A549 (cell line): ENCODE results near the gene MAGI2. TPM values are rescaled to one million over a fixed set of nuclear protein-coding genes. Genes with fewer than 3 reads are reported as not detected.

Experiments used
- ATAC-seq, 2 experiments: fragments of 200-7000 bp in 1 of 2; fragments of >200 bp in 1 of 2; cut with Nextera tagmentation in 1 of 2; cut with Tn5 transposase in 1 of 2; 3 replicates each; pipeline versions ENCODE4 v1.8.0 to v1.9.1; 2018 to 2020; ENCODE audit warnings: mild to moderate bottlenecking in 1 of 2, moderate library complexity in 1 of 2
- CTCF ChIA-PET: fragments of 300-600 bp; sonication (Branson Sonifier 250); formaldehyde crosslinking; extraction: SDS; loops from one replicate; lab custom pipeline; 2021; ENCODE audit warnings: antibody characterized with exemption, inconsistent platforms; lab: Yijun Ruan, JAX
- POLR2A ChIA-PET: fragments of 350-600 bp; formaldehyde crosslinking; extraction: SDS; loops from one replicate; lab custom pipeline; 2021; ENCODE audit warnings: antibody characterized with exemption, inconsistent platforms; lab: Yijun Ruan, JAX
- DNase-seq, 2 experiments: peaks; one replicate each; pipeline versions ENCODE4 v3.0.0 to v3.0.0-alpha.2; 2011 to 2016; ENCODE audit warnings: low read depth in 1 of 2, low spot score in 1 of 2
- FAIRE-seq: peaks from 2 replicates; lab custom pipeline; 2011; peaks lifted over from hg19 to GRCh38; lab: Jason Lieb, UNC
- H3K27ac ChIP-seq, 2 experiments: fragments of >200 bp; sonication (Bioruptor Twin); formaldehyde crosslinking; 3 replicates each; pipeline ENCODE4 v1.5.1; 2016 to 2017
- H3K4me1 ChIP-seq: fragments of >200 bp; sonication (Bioruptor Twin); formaldehyde crosslinking; 3 replicates; pipeline ENCODE4 v1.6.1; 2016
- H3K4me2 ChIP-seq: fragments of >200 bp; sonication (Bioruptor Twin); formaldehyde crosslinking; 3 replicates; pipeline ENCODE4 v1.6.1; 2016
- H3K4me3 ChIP-seq: fragments of >200 bp; sonication (Bioruptor Twin); formaldehyde crosslinking; 3 replicates; pipeline ENCODE4 v1.5.1; 2016
- H3K9me3 ChIP-seq: fragments of >200 bp; sonication (Bioruptor Twin); formaldehyde crosslinking; 3 replicates; pipeline ENCODE4 v1.6.1; 2016
- CBX8 ChIP-seq: fragments of 200-600 bp; sonication (generic); IDR thresholded peaks from 2 replicates; pipeline ENCODE4 v1.6.1; 2016
- CEBPB ChIP-seq, 2 experiments: fragments of >200 bp in 1 of 2; sonication (Bioruptor Twin) in 1 of 2; formaldehyde crosslinking in 1 of 2; IDR thresholded peaks; 2 replicates each; pipeline ENCODE4 v1.6.1; 2012 to 2016
- CHD4 ChIP-seq: fragments of 200-600 bp; sonication (generic); IDR thresholded peaks from 2 replicates; pipeline ENCODE4 v1.6.1; 2016; ENCODE audit warnings: antibody characterized with exemption, mild to moderate bottlenecking, borderline replicate concordance
- EHMT2 ChIP-seq: fragments of 200-600 bp; sonication (generic); IDR thresholded peaks from 2 replicates; pipeline ENCODE4 v1.6.1; 2016; ENCODE audit warnings: antibody characterized with exemption, low read depth, mild to moderate bottlenecking, moderate library complexity
- FOSL2 ChIP-seq, 2 experiments: fragments of 450-650 bp in 1 of 2; fragments of >200 bp in 1 of 2; sonication (Bioruptor Twin) in 1 of 2; formaldehyde crosslinking; IDR thresholded peaks; 2 replicates each; pipeline versions ENCODE4 v1.5.0 to v1.6.1; 2016 to 2020; ENCODE audit warnings: mild to moderate bottlenecking in 1 of 2, moderate library complexity in 1 of 2
- HDAC2 ChIP-seq: fragments of 200-600 bp; sonication (generic); IDR thresholded peaks from 2 replicates; pipeline ENCODE4 v1.6.1; 2016
- HOXA7 ChIP-seq: fragments of 250-450 bp; sonication (Bioruptor Pico); IDR thresholded peaks from 2 replicates; pipeline ENCODE4 v1.5.0; 2020; ENCODE audit warnings: mild to moderate bottlenecking, moderate library complexity
- HOXB5 ChIP-seq: fragments of 250-450 bp; sonication (Bioruptor Pico); IDR thresholded peaks from 2 replicates; pipeline ENCODE4 v1.5.0; 2020; ENCODE audit warnings: mild to moderate bottlenecking, moderate library complexity
- JUN ChIP-seq, 2 experiments: fragments of >200 bp; sonication (Bioruptor Twin); formaldehyde crosslinking; IDR thresholded peaks; 2 replicates in 1 of 2; 3 replicates in 1 of 2; pipeline ENCODE4 v1.6.1; 2016 to 2017
- KDM5A ChIP-seq: fragments of 200-600 bp; sonication (generic); IDR thresholded peaks from 2 replicates; pipeline ENCODE4 v1.6.1; 2016; ENCODE audit warnings: antibody characterized with exemption, mild to moderate bottlenecking
- MAFK ChIP-seq: fragments of 450-650 bp; IDR thresholded peaks from 2 replicates; pipeline ENCODE4 v1.6.1; 2014; ENCODE audit not compliant: partially characterized antibody
- MAZ ChIP-seq: fragments of 150-350 bp; IDR thresholded peaks from 2 replicates; pipeline ENCODE4 v1.6.1; 2014; ENCODE audit warnings: antibody characterized with exemption, low read depth, low read length, borderline replicate concordance
- MYC ChIP-seq: IDR thresholded peaks from 2 replicates; pipeline ENCODE4 v1.6.1; 2012; ENCODE audit warnings: mild to moderate bottlenecking, inconsistent platforms, low read length, improper control_type of control experiment, borderline replicate concordance
- NPAS2 ChIP-seq: fragments of 250-450 bp; sonication (Bioruptor Pico); IDR thresholded peaks from 2 replicates; pipeline ENCODE4 v1.8.0; 2022; ENCODE audit warnings: mild to moderate bottlenecking, moderate library complexity, borderline replicate concordance
- POLR2A ChIP-seq: IDR thresholded peaks from 2 replicates; pipeline ENCODE4 v1.6.1; 2012; ENCODE audit warnings: mild to moderate bottlenecking, low read length
- RAD21 ChIP-seq, 2 experiments: fragments of >200 bp in 1 of 2; sonication (Bioruptor Twin) in 1 of 2; formaldehyde crosslinking in 1 of 2; IDR thresholded peaks in 1 of 2; conservative IDR thresholded peaks in 1 of 2; 2 replicates in 1 of 2; 3 replicates in 1 of 2; pipeline ENCODE4 v1.6.1; 2012 to 2018; ENCODE audit warnings: inconsistent platforms in 1 of 2
- RCOR1 ChIP-seq: fragments of 150-350 bp; IDR thresholded peaks from 2 replicates; pipeline ENCODE4 v1.6.1; 2014; ENCODE audit warnings: antibody characterized with exemption, low read length, low read depth
- RFX5 ChIP-seq: fragments of 450-650 bp; IDR thresholded peaks from 2 replicates; pipeline ENCODE4 v1.7.1; 2014; ENCODE audit warnings: antibody characterized with exemption, mild to moderate bottlenecking, moderate library complexity
- ZNF302 ChIP-seq: fragments of 250-450 bp; sonication (Bioruptor Pico); IDR thresholded peaks from 2 replicates; pipeline ENCODE4 v1.9.0; 2021; ENCODE audit warnings: inconsistent platforms, mild to moderate bottlenecking, moderate library complexity
- WGBS: methylation state at CpG from one replicate; pipeline ENCODE4 v1.1.6; 2017; ENCODE audit errors: missing lambda C conversion rate; 5-methylcytosine and 5-hydroxymethylcytosine counted together
- polyA plus RNA-seq, 4 experiments: library from polyadenylated mRNA; depleted of rRNA in 3 of 4; stranded (reverse); fragments of >200 nt; fragmentation: RNase III in 1 of 4; extraction: RNeasy Plus Mini Kit Qiagen cat#74134 plus additional on column Dnase treatment in 1 of 4; gene quantifications; 2 replicates in 3 of 4; 3 replicates in 1 of 4; pipeline ENCODE4 v1.2.3, GENCODE V29; 2011 to 2017
- TF ChIP-seq, protein P1 (sequence below): fragments of >200 bp; sonication (Bioruptor Twin); formaldehyde crosslinking; IDR thresholded peaks from 3 replicates; pipeline ENCODE4 v1.5.1; 2016
- TF ChIP-seq, protein P2 (sequence below): fragments of 250-450 bp; sonication (Bioruptor Pico); IDR thresholded peaks from 2 replicates; pipeline ENCODE4 v1.5.0; 2021; ENCODE audit warnings: mild to moderate bottlenecking, moderate library complexity, borderline replicate concordance
- TF ChIP-seq, protein P3 (sequence below): IDR thresholded peaks from 2 replicates; pipeline ENCODE4 v1.6.1; 2012; ENCODE audit warnings: low read depth, borderline replicate concordance
- TF ChIP-seq, protein P4 (sequence below): fragments of 200-600 bp; sonication (generic); IDR thresholded peaks from 2 replicates; pipeline ENCODE4 v1.6.1; 2016; ENCODE audit warnings: antibody characterized with exemption, mild to moderate bottlenecking, moderate library complexity

Gene MAGI2
- polyA plus RNA-seq, 2 of the 4 experiments (the other 2 are of a cell fraction), result 0.48 to 0.81 TPM

DNA sequence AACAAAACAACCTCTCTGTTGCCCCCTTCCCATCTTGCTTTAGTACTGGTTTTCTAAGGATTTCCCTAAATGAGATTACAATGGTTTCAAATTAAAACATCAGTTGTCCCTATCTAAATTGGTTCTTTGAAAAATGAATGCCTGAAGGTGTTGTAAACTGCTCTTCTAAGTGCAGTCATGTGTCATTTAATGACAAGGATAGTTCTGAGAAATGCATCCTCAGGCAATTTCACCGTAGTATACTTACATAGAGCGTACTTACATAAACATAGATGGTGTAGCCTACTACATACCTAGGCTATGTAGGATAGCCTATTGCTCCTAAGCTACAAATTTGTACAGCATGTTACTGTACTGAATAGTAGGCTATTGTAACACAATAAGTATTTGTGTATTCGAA lies 278.1 kb downstream of the MAGI2 start:
- DNase-seq (no peak), FAIRE-seq (no peak), ATAC-seq (no peak)
- Histone ChIP-seq H3K4me3 (no peak overlapping the region), H3K4me1 (no peaks in the 10 kb centered on the region)
- 63% methylated on average over 3 of the region's 3 CpGs for WGBS
- TF ChIP-seq, protein P1, sequence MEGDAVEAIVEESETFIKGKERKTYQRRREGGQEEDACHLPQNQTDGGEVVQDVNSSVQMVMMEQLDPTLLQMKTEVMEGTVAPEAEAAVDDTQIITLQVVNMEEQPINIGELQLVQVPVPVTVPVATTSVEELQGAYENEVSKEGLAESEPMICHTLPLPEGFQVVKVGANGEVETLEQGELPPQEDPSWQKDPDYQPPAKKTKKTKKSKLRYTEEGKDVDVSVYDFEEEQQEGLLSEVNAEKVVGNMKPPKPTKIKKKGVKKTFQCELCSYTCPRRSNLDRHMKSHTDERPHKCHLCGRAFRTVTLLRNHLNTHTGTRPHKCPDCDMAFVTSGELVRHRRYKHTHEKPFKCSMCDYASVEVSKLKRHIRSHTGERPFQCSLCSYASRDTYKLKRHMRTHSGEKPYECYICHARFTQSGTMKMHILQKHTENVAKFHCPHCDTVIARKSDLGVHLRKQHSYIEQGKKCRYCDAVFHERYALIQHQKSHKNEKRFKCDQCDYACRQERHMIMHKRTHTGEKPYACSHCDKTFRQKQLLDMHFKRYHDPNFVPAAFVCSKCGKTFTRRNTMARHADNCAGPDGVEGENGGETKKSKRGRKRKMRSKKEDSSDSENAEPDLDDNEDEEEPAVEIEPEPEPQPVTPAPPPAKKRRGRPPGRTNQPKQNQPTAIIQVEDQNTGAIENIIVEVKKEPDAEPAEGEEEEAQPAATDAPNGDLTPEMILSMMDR, result no peak
- no peak for TF ChIP-seq ZNF302 (CRISPR knock-in tag)
- TF ChIP-seq, protein P2, sequence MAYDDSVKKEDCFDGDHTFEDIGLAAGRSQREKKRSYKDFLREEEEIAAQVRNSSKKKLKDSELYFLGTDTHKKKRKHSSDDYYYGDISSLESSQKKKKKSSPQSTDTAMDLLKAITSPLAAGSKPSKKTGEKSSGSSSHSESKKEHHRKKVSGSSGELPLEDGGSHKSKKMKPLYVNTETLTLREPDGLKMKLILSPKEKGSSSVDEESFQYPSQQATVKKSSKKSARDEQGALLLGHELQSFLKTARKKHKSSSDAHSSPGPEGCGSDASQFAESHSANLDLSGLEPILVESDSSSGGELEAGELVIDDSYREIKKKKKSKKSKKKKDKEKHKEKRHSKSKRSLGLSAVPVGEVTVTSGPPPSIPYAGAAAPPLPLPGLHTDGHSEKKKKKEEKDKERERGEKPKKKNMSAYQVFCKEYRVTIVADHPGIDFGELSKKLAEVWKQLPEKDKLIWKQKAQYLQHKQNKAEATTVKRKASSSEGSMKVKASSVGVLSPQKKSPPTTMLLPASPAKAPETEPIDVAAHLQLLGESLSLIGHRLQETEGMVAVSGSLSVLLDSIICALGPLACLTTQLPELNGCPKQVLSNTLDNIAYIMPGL (CRISPR knock-in tag), result no peak
- TF ChIP-seq, protein P3, sequence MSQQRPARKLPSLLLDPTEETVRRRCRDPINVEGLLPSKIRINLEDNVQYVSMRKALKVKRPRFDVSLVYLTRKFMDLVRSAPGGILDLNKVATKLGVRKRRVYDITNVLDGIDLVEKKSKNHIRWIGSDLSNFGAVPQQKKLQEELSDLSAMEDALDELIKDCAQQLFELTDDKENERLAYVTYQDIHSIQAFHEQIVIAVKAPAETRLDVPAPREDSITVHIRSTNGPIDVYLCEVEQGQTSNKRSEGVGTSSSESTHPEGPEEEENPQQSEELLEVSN, result no peak
- TF ChIP-seq RFX5, result no peak
- TF ChIP-seq HOXB5 (CRISPR knock-in tag), result no peak
- TF ChIP-seq RCOR1, result no peak
- no peak for TF ChIP-seq CHD4
- no peak for TF ChIP-seq RAD21 (conservative IDR thresholded peaks at IDR 0.05 in 1 of 2, IDR thresholded peaks at IDR 0.05 in 1 of 2)
- TF ChIP-seq HDAC2, result no peak
- TF ChIP-seq JUN (IDR thresholded peaks at IDR 0.05), result no peak
- no peak for TF ChIP-seq MYC
- TF ChIP-seq, protein P4, sequence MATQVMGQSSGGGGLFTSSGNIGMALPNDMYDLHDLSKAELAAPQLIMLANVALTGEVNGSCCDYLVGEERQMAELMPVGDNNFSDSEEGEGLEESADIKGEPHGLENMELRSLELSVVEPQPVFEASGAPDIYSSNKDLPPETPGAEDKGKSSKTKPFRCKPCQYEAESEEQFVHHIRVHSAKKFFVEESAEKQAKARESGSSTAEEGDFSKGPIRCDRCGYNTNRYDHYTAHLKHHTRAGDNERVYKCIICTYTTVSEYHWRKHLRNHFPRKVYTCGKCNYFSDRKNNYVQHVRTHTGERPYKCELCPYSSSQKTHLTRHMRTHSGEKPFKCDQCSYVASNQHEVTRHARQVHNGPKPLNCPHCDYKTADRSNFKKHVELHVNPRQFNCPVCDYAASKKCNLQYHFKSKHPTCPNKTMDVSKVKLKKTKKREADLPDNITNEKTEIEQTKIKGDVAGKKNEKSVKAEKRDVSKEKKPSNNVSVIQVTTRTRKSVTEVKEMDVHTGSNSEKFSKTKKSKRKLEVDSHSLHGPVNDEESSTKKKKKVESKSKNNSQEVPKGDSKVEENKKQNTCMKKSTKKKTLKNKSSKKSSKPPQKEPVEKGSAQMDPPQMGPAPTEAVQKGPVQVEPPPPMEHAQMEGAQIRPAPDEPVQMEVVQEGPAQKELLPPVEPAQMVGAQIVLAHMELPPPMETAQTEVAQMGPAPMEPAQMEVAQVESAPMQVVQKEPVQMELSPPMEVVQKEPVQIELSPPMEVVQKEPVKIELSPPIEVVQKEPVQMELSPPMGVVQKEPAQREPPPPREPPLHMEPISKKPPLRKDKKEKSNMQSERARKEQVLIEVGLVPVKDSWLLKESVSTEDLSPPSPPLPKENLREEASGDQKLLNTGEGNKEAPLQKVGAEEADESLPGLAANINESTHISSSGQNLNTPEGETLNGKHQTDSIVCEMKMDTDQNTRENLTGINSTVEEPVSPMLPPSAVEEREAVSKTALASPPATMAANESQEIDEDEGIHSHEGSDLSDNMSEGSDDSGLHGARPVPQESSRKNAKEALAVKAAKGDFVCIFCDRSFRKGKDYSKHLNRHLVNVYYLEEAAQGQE, result no peak
- no peak for TF ChIP-seq CBX8
- TF ChIP-seq, all 56 proteins: peak for 0
- ChIA-PET POLR2A (no interaction called here), CTCF (interaction anchor here (1.8 kb wide), 1 partner anchor 10 kb away, joined by 12 read pairs; no protein-coding TSS in a partner anchor)
- Histone ChIP-seq H3K27ac (no peak overlapping the region), H3K9me3 (no peaks in the 10 kb centered on the region), H3K4me2 (no peak overlapping the region)

DNA sequence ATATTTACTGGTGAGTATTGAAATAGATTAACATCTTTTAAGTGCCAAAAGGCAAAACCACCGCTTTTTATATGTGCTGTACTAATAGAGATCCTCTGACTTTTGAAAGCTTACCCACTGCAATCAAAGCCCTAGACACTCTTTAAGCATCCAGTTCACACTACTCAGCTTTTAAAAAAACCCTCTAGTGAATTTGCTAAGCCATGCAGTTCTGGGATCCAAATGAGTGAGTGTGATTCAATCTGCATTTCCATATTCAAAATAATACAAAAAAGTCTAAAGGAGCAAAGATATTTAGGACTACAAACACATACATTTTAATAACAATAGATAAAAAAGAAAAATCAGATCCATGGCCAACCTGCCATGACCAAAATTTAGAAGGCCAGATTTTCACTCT lies 288.2 kb downstream of the MAGI2 start:
- Histone ChIP-seq H3K4me2 (no peak overlapping the region), H3K4me1 (no peaks in the 10 kb centered on the region), H3K9me3 (no peaks in the 10 kb centered on the region), H3K27ac (no peak overlapping the region), H3K4me3 (no peak overlapping the region)
- WGBS, result 73% methylated on average over 1 of the region's 1 CpG
- ATAC-seq, result no peak
- TF ChIP-seq MAZ, result no peak
- TF ChIP-seq, protein P2 (CRISPR knock-in tag), result no peak
- TF ChIP-seq CHD4, result no peak
- no peak for TF ChIP-seq MAFK
- no peak for TF ChIP-seq POLR2A
- TF ChIP-seq EHMT2, result no peak
- no peak for TF ChIP-seq MYC
- no peak for TF ChIP-seq CEBPB (IDR thresholded peaks at IDR 0.05)
- no peak for TF ChIP-seq NPAS2 (CRISPR knock-in tag)
- no peak for TF ChIP-seq HOXA7 (CRISPR knock-in tag)
- no peak for TF ChIP-seq KDM5A
- TF ChIP-seq FOSL2 (IDR thresholded peaks at IDR 0.05), result no peak
- no peak for TF ChIP-seq FOSL2 (CRISPR knock-in tag; IDR thresholded peaks at IDR 0.05)
- no peak for TF ChIP-seq HDAC2
- FAIRE-seq, result no peak
- DNase-seq, result no peak
- ChIA-PET POLR2A (no interaction called here), CTCF (interaction anchor here (1.4 to 3.3 kb wide), 2 partner anchors 11 to 107 kb away, joined by 4 to 12 read pairs; no protein-coding TSS in a partner anchor)
